ENCODE measurements around the gene ZNF425.

- no peak for TF ChIP-seq CTCF (IDR thresholded peaks at IDR 0.05; ENCODE audit: borderline replicate concordance, extremely low read depth, low read length, poor library complexity, severe bottlenecking)
- no peak for TF ChIP-seq EZH2 (IDR thresholded peaks at IDR 0.05; ENCODE audit: borderline replicate concordance, low read depth, low read length, severe bottlenecking)
Observed at GRCh38 chr7:149109969-149110368, 16.2 kb downstream of the ZNF425 start.

Measured in DND-41 (cell line).